GM12872 (cell line): ENCODE data around the gene PCDHB6.

Source experiments
- CTCF ChIP-seq: IDR thresholded peaks from 3 replicates; pipeline ENCODE4 v1.5.1; 2011; ENCODE audit warnings: low read depth, mild to moderate bottlenecking, low read length, moderate library complexity; ENCODE audit not compliant: insufficient read depth

PCDHB6 gene

GRCh38 chr5:141127305-141127704 is 22.6 kb upstream of the PCDHB6 start:
- no peak for TF ChIP-seq CTCF

- TF ChIP-seq CTCF, result peak; percentile 27; the same call in 2 of the 3 replicates
Observed at GRCh38 chr5:141135030-141135717, 14.7 kb upstream of the PCDHB6 start, which contains the start of gene PCDHB5. Gene PCDHB5, plus strand, starts transcription at chr5:141135206. Its CDS starts 229 bp downstream, at chr5:141135435.

- TF ChIP-seq CTCF, result no peak
Observed at GRCh38 chr5:141135718-141136266, 14.1 kb upstream of the PCDHB6 start.

GRCh38 chr5:141150224-141150992 is 551 bp downstream of the PCDHB6 start:
- no peak for TF ChIP-seq CTCF

- TF ChIP-seq CTCF, result no peak
Observed at GRCh38 chr5:141150993-141151325, 1.1 kb downstream of the PCDHB6 start.

- no peak for TF ChIP-seq CTCF
Observed at GRCh38 chr5:141155540-141156374, 5.9 kb downstream of the PCDHB6 start.
